A549 (cell line): Measurements from ENCODE around the gene CFL2. TPM values are rescaled to one million over a fixed set of nuclear protein-coding genes. Genes with fewer than 3 reads are reported as not detected.
"Not testable (repeated sequence)": the region's sequence is repeated elsewhere in the genome, so short reads cannot be mapped to it uniquely, and the experiment has no call there.

ENCODE experiments used
- ATAC-seq, 2 experiments: fragments of 200-7000 bp in 1 of 2; fragments of >200 bp in 1 of 2; cut with Nextera tagmentation in 1 of 2; cut with Tn5 transposase in 1 of 2; 3 replicates each; pipeline versions ENCODE4 v1.8.0 to v1.9.1; 2018 to 2020; ENCODE audit warnings: mild to moderate bottlenecking in 1 of 2, moderate library complexity in 1 of 2
- CTCF ChIA-PET: fragments of 300-600 bp; sonication (Branson Sonifier 250); formaldehyde crosslinking; extraction: SDS; loops from one replicate; lab custom pipeline; 2021; ENCODE audit warnings: antibody characterized with exemption, inconsistent platforms; lab: Yijun Ruan, JAX
- POLR2A ChIA-PET: fragments of 350-600 bp; formaldehyde crosslinking; extraction: SDS; loops from one replicate; lab custom pipeline; 2021; ENCODE audit warnings: antibody characterized with exemption, inconsistent platforms; lab: Yijun Ruan, JAX
- DNase-seq, 2 experiments: peaks; one replicate each; pipeline versions ENCODE4 v3.0.0 to v3.0.0-alpha.2; 2011 to 2016; ENCODE audit warnings: low read depth in 1 of 2, low spot score in 1 of 2
- FAIRE-seq: peaks from 2 replicates; lab custom pipeline; 2011; peaks lifted over from hg19 to GRCh38; lab: Jason Lieb, UNC
- H3K27ac ChIP-seq, 2 experiments: fragments of >200 bp; sonication (Bioruptor Twin); formaldehyde crosslinking; 3 replicates each; pipeline ENCODE4 v1.5.1; 2016 to 2017
- H3K4me1 ChIP-seq: fragments of >200 bp; sonication (Bioruptor Twin); formaldehyde crosslinking; 3 replicates; pipeline ENCODE4 v1.6.1; 2016
- H3K4me2 ChIP-seq: fragments of >200 bp; sonication (Bioruptor Twin); formaldehyde crosslinking; 3 replicates; pipeline ENCODE4 v1.6.1; 2016
- H3K4me3 ChIP-seq: fragments of >200 bp; sonication (Bioruptor Twin); formaldehyde crosslinking; 3 replicates; pipeline ENCODE4 v1.5.1; 2016
- H3K9me3 ChIP-seq: fragments of >200 bp; sonication (Bioruptor Twin); formaldehyde crosslinking; 3 replicates; pipeline ENCODE4 v1.6.1; 2016
- BCL3 ChIP-seq: fragments of >200 bp; sonication (Bioruptor Twin); formaldehyde crosslinking; IDR thresholded peaks from 3 replicates; pipeline ENCODE4 v1.6.1; 2016
- CHD2 ChIP-seq: fragments of 150-350 bp; IDR thresholded peaks from 2 replicates; pipeline ENCODE4 v1.6.1; 2014; ENCODE audit warnings: low read length; ENCODE audit not compliant: partially characterized antibody
- CTCF ChIP-seq: fragments of >200 bp; sonication (Bioruptor Twin); formaldehyde crosslinking; IDR thresholded peaks from 3 replicates; pipeline ENCODE4 v1.5.1; 2016
- E2F6 ChIP-seq: IDR thresholded peaks from 2 replicates; pipeline ENCODE4 v1.6.1; 2012; ENCODE audit warnings: low read depth, borderline replicate concordance
- EHMT2 ChIP-seq: fragments of 200-600 bp; sonication (generic); IDR thresholded peaks from 2 replicates; pipeline ENCODE4 v1.6.1; 2016; ENCODE audit warnings: antibody characterized with exemption, low read depth, mild to moderate bottlenecking, moderate library complexity
- ELK1 ChIP-seq: fragments of 150-350 bp; IDR thresholded peaks from 2 replicates; pipeline ENCODE4 v1.6.1; 2014; ENCODE audit warnings: low read depth, mild to moderate bottlenecking, low read length
- EP300 ChIP-seq, 2 experiments: fragments of >200 bp; sonication (Bioruptor Twin); formaldehyde crosslinking; IDR thresholded peaks; 2 replicates in 1 of 2; 3 replicates in 1 of 2; pipeline ENCODE4 v1.6.1; 2016 to 2017
- ESRRA ChIP-seq: fragments of 150-350 bp; IDR thresholded peaks from 2 replicates; pipeline ENCODE4 v1.6.1; 2014; ENCODE audit warnings: mild to moderate bottlenecking, low read length, borderline replicate concordance
- FOSB ChIP-seq: fragments of 250-450 bp; sonication (Bioruptor Pico); IDR thresholded peaks from 2 replicates; pipeline ENCODE4 v1.5.0; 2020; ENCODE audit warnings: mild to moderate bottlenecking, moderate library complexity
- FOSL2 ChIP-seq, 2 experiments: fragments of 450-650 bp in 1 of 2; fragments of >200 bp in 1 of 2; sonication (Bioruptor Twin) in 1 of 2; formaldehyde crosslinking; IDR thresholded peaks; 2 replicates each; pipeline versions ENCODE4 v1.5.0 to v1.6.1; 2016 to 2020; ENCODE audit warnings: mild to moderate bottlenecking in 1 of 2, moderate library complexity in 1 of 2
- HES2 ChIP-seq: fragments of >200 bp; sonication (Bioruptor Twin); formaldehyde crosslinking; IDR thresholded peaks from 2 replicates; pipeline ENCODE4 v1.6.1; 2016
- HEYL ChIP-seq: fragments of 250-450 bp; sonication (Bioruptor Pico); IDR thresholded peaks from 2 replicates; pipeline ENCODE4 v1.8.0; 2021; ENCODE audit warnings: mild to moderate bottlenecking, moderate library complexity
- HOXB13 ChIP-seq: fragments of 250-450 bp; sonication (Bioruptor Pico); IDR thresholded peaks from 2 replicates; pipeline ENCODE4 v1.5.0; 2020; ENCODE audit warnings: low read depth, mild to moderate bottlenecking, moderate library complexity
- HOXB5 ChIP-seq: fragments of 250-450 bp; sonication (Bioruptor Pico); IDR thresholded peaks from 2 replicates; pipeline ENCODE4 v1.5.0; 2020; ENCODE audit warnings: mild to moderate bottlenecking, moderate library complexity
- KDM1A ChIP-seq: fragments of 200-600 bp; sonication (generic); IDR thresholded peaks from 2 replicates; pipeline ENCODE4 v1.6.1; 2016; ENCODE audit warnings: low read depth, mild to moderate bottlenecking
- MAFK ChIP-seq: fragments of 450-650 bp; IDR thresholded peaks from 2 replicates; pipeline ENCODE4 v1.6.1; 2014; ENCODE audit not compliant: partially characterized antibody
- NPAS2 ChIP-seq: fragments of 250-450 bp; sonication (Bioruptor Pico); IDR thresholded peaks from 2 replicates; pipeline ENCODE4 v1.8.0; 2022; ENCODE audit warnings: mild to moderate bottlenecking, moderate library complexity, borderline replicate concordance
- POLR2A ChIP-seq: IDR thresholded peaks from 2 replicates; pipeline ENCODE4 v1.6.1; 2012; ENCODE audit warnings: mild to moderate bottlenecking, low read length
- RAD21 ChIP-seq, 2 experiments: fragments of >200 bp in 1 of 2; sonication (Bioruptor Twin) in 1 of 2; formaldehyde crosslinking in 1 of 2; IDR thresholded peaks in 1 of 2; conservative IDR thresholded peaks in 1 of 2; 2 replicates in 1 of 2; 3 replicates in 1 of 2; pipeline ENCODE4 v1.6.1; 2012 to 2018; ENCODE audit warnings: inconsistent platforms in 1 of 2
- RARB ChIP-seq: fragments of 250-450 bp; sonication (Bioruptor Pico); IDR thresholded peaks from 2 replicates; pipeline ENCODE4 v1.8.0; 2021; ENCODE audit warnings: mild to moderate bottlenecking, moderate library complexity
- RCOR1 ChIP-seq: fragments of 150-350 bp; IDR thresholded peaks from 2 replicates; pipeline ENCODE4 v1.6.1; 2014; ENCODE audit warnings: antibody characterized with exemption, low read length, low read depth
- REST ChIP-seq: fragments of 200-600 bp; sonication (generic); IDR thresholded peaks from 2 replicates; pipeline ENCODE4 v1.6.1; 2016; ENCODE audit warnings: antibody characterized with exemption, mild to moderate bottlenecking, moderate library complexity
- RFX5 ChIP-seq: fragments of 450-650 bp; IDR thresholded peaks from 2 replicates; pipeline ENCODE4 v1.7.1; 2014; ENCODE audit warnings: antibody characterized with exemption, mild to moderate bottlenecking, moderate library complexity
- SREBF2 ChIP-seq: fragments of 450-650 bp; IDR thresholded peaks from 2 replicates; pipeline ENCODE4 v1.6.1; 2014; ENCODE audit warnings: mild to moderate bottlenecking, moderate library complexity
- TFCP2L1 ChIP-seq: fragments of 250-450 bp; sonication (Bioruptor Pico); IDR thresholded peaks from 2 replicates; pipeline ENCODE4 v1.5.0; 2021; ENCODE audit warnings: mild to moderate bottlenecking
- TP53 ChIP-seq: fragments of 250-450 bp; sonication (Bioruptor Pico); IDR thresholded peaks from 2 replicates; pipeline ENCODE4 v1.5.0; 2021; ENCODE audit warnings: mild to moderate bottlenecking, moderate library complexity
- USF2 ChIP-seq: fragments of 450-650 bp; IDR thresholded peaks from 2 replicates; pipeline ENCODE4 v1.6.1; 2014; ENCODE audit warnings: antibody characterized with exemption
- ZC3H11A ChIP-seq: fragments of 450-650 bp; IDR thresholded peaks from 2 replicates; pipeline ENCODE4 v1.6.1; 2014; ENCODE audit warnings: antibody characterized with exemption, mild to moderate bottlenecking
- ZFP36 ChIP-seq: fragments of 450-650 bp; IDR thresholded peaks from 2 replicates; pipeline ENCODE4 v1.6.1; 2014; ENCODE audit warnings: borderline replicate concordance; ENCODE audit not compliant: partially characterized antibody
- ZNF302 ChIP-seq: fragments of 250-450 bp; sonication (Bioruptor Pico); IDR thresholded peaks from 2 replicates; pipeline ENCODE4 v1.9.0; 2021; ENCODE audit warnings: inconsistent platforms, mild to moderate bottlenecking, moderate library complexity
- WGBS: methylation state at CpG from one replicate; pipeline ENCODE4 v1.1.6; 2017; ENCODE audit errors: missing lambda C conversion rate; 5-methylcytosine and 5-hydroxymethylcytosine counted together
- polyA plus RNA-seq, 4 experiments: library from polyadenylated mRNA; depleted of rRNA in 3 of 4; stranded (reverse); fragments of >200 nt; fragmentation: RNase III in 1 of 4; extraction: RNeasy Plus Mini Kit Qiagen cat#74134 plus additional on column Dnase treatment in 1 of 4; gene quantifications; 2 replicates in 3 of 4; 3 replicates in 1 of 4; pipeline ENCODE4 v1.2.3, GENCODE V29; 2011 to 2017

Gene CFL2
- polyA plus RNA-seq, 2 of the 4 experiments (the other 2 are of a cell fraction), result 105 to 167 TPM

GRCh38 chr14:34699873-34700621, 14.3 kb downstream of the CFL2 start (continued):
- TF ChIP-seq EP300 (IDR thresholded peaks at IDR 0.05), result peak in 1 of 2 experiments; percentile 76; a peak in 3 of 5 replicates
- TF ChIP-seq ZC3H11A, result no peak
- no peak for TF ChIP-seq TFCP2L1 (CRISPR knock-in tag)
- no peak for TF ChIP-seq TP53 (CRISPR knock-in tag)
- TF ChIP-seq RAD21 (conservative IDR thresholded peaks at IDR 0.05 in 1 of 2, IDR thresholded peaks at IDR 0.05 in 1 of 2), result peak; percentile 5 to 26; a peak in 2 of 5 replicates
- TF ChIP-seq HOXB13 (CRISPR knock-in tag), result no peak
- TF ChIP-seq FOSL2 (IDR thresholded peaks at IDR 0.05), result peak; percentile 93
- TF ChIP-seq FOSL2 (CRISPR knock-in tag; IDR thresholded peaks at IDR 0.05), result peak; percentile 97
- TF ChIP-seq NPAS2 (CRISPR knock-in tag), result no peak
- no peak for TF ChIP-seq POLR2A
- TF ChIP-seq CHD2, result no peak
- no peak for TF ChIP-seq ZFP36
- TF ChIP-seq FOSB (CRISPR knock-in tag), result no peak
- TF ChIP-seq REST, result no peak
- no peak for TF ChIP-seq E2F6
- no peak for TF ChIP-seq RCOR1
- TF ChIP-seq HOXB5, result peak; percentile 60; the same call in 1 of the 2 replicates
- no peak for TF ChIP-seq RFX5
- TF ChIP-seq CTCF, result no peak
- TF ChIP-seq ELK1, result no peak
- no peak for TF ChIP-seq HEYL (CRISPR knock-in tag)
- TF ChIP-seq SREBF2, result no peak
- no peak for TF ChIP-seq USF2
- no peak for TF ChIP-seq ZNF302 (CRISPR knock-in tag)
- no peak for TF ChIP-seq EHMT2
- no peak for TF ChIP-seq KDM1A
- TF ChIP-seq HES2, result no peak
- no peak for TF ChIP-seq MAFK
- TF ChIP-seq RARB (CRISPR knock-in tag), result no peak
- TF ChIP-seq ESRRA, result no peak
- peak; percentile 70; the same call in 1 of the 3 replicates for TF ChIP-seq BCL3
- TF ChIP-seq, all 56 proteins: peak for 11

- POLR2A ChIA-PET, result interaction anchor here (1.5 to 1.6 kb wide), 3 partner anchors 14 to 287 kb away, joined by 6 to 12 read pairs (median 10); partner anchors contain the start of gene CFL2
- WGBS, result 91% methylated on average over 16 of the region's 16 CpGs
- CTCF ChIA-PET, result interaction anchor here (1.1 to 2.6 kb wide), 6 partner anchors 8 to 29 kb away, joined by 3 to 13 read pairs (median 4); no protein-coding TSS in a partner anchor
- not testable (repeated sequence) for FAIRE-seq, H3K9me3 ChIP-seq, ATAC-seq, DNase-seq, H3K4me3 ChIP-seq
- peaks cover 20% of the 10 kb centered on the region for H3K4me1 ChIP-seq
- H3K4me2 ChIP-seq, result peak overlapping the region; percentile 83
- H3K27ac ChIP-seq, result peak overlapping the region in 1 of 2 experiments; percentile 88; a peak in 2 of 6 replicates
These were observed 20.2 kb downstream of the CFL2 start for GRCh38 chr14:34694216-34694615.
